HG03045 (cell line): ENCODE data around the gene COBL.
"Not testable (repeated sequence)": the region's sequence is repeated elsewhere in the genome, so short reads cannot be mapped to it uniquely, and the experiment has no call there.

Experiments used
- ATAC-seq: cut with Tn5 transposase; IDR thresholded peaks from one replicate; pipeline ENCODE4 v1.9.1; 2021; ENCODE audit warnings: mild to moderate bottlenecking, moderate library complexity; ENCODE audit not compliant: unreplicated experiment

COBL gene

GRCh38 chr7:51013861-51014511, 302.6 kb downstream of the COBL start:
- ATAC-seq = no peak

- ATAC-seq = no peak
Observed at GRCh38 chr7:51013218-51013786, 303.3 kb downstream of the COBL start.

GRCh38 chr7:51012569-51013217, 303.9 kb downstream of the COBL start:
- no peak for ATAC-seq

- ATAC-seq = no peak
Observed at GRCh38 chr7:51011710-51012350, 304.8 kb downstream of the COBL start.

- ATAC-seq = no peak
Observed at GRCh38 chr7:51010534-51010933, 306.1 kb downstream of the COBL start.

GRCh38 chr7:51009716-51010496, 306.7 kb downstream of the COBL start:
- ATAC-seq = no peak

- no peak for ATAC-seq
Observed at GRCh38 chr7:51007551-51008505, 308.8 kb downstream of the COBL start.

- ATAC-seq = no peak
Observed at GRCh38 chr7:51006483-51007235, 309.9 kb downstream of the COBL start.

- no peak for ATAC-seq
Observed at GRCh38 chr7:51005074-51005473, 311.5 kb downstream of the COBL start.

- ATAC-seq = no peak
Observed at GRCh38 chr7:51000956-51001355, 315.7 kb downstream of the COBL start.

- no peak for ATAC-seq
Observed at GRCh38 chr7:50994753-50995319, 321.8 kb downstream of the COBL start.

- ATAC-seq = not testable (repeated sequence)
Observed at GRCh38 chr7:50990214-50990613, 326.4 kb downstream of the COBL start.

GRCh38 chr7:50988988-50989387, 327.6 kb downstream of the COBL start:
- no peak for ATAC-seq

- ATAC-seq = no peak
Observed at GRCh38 chr7:50988465-50988864, 328.1 kb downstream of the COBL start.

GRCh38 chr7:50985096-50985495, 331.5 kb downstream of the COBL start:
- ATAC-seq = no peak

- no peak for ATAC-seq
Observed at GRCh38 chr7:50983850-50984249, 332.8 kb downstream of the COBL start.

- no peak for ATAC-seq
Observed at GRCh38 chr7:50982626-50983025, 334.0 kb downstream of the COBL start.

GRCh38 chr7:50981743-50982142, 334.9 kb downstream of the COBL start:
- no peak for ATAC-seq

GRCh38 chr7:50980411-50980810, 336.2 kb downstream of the COBL start:
- ATAC-seq = no peak
